Germinal center (tissue), 1 donor: Measurements from ENCODE around the gene ADISSP.

Source experiments
- DNase-seq: peaks from one replicate; pipeline ENCODE4 v3.0.0; 2012; ENCODE audit warnings: mixed read lengths, low spot score

Gene ADISSP

DNA sequence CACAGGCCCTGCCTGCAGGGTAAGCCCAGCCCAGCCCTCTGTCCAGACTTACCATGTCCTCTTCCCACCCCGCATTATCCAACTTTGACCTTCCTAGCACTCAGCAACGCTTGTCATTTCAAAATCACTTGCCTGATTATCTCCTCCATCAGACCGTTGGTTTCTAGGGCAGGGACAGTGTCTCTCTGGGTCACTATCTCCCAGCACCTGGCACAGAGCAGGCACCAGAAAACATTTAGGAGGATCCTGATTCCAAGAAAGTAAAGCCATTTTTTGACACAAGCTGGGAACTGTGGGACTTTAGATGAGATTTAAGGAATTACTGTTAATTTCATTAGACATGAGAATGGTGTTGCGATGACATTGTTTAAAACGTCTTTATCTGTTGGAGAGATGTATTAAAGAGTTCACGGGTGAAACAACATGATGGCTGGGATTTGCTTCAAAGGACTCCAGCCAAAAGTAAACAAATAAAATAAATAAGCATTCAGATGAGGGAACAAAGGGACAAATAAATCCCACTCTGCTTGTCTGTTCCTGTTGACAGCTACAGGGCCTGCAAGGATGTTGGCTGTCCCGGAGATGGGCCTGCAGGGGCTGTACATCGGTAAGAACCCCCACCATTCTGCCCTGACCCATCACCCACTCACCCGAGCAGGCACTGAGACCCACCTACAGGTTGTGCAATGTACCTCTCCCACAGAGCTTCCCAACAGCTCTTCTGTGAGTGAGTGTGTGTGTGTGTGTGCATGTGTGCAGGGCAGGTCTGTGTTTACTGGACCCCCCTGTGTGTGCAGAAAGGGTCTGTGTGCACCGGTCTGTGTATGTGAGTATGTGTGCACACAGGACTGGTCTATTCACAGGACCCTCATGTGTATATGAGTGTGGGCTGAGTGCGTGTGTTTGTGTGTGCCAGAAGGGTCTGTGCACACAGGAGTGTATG, 29.2 kb downstream of the ADISSP start:
- DNase-seq, result no peak

DNA sequence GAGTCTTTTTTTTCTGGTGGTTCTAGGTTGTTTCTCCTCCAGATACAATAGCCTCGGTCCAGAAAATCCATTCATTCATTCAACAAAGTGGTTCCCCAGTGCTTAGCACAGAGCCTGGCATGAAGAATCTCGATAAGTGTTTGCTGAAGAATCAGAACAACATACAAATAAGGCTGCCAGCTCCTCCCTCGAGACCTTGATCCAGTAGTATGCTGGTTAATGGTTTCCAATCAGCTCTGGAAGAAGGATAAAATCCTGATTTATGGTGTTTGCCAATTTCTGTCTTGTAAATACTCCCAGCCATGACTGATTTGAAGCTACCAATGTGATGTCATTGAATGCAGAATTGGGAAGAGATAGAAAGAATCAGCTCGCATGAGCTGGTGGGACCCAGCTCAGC, 31.8 kb downstream of the ADISSP start:
- DNase-seq, result no peak

DNA sequence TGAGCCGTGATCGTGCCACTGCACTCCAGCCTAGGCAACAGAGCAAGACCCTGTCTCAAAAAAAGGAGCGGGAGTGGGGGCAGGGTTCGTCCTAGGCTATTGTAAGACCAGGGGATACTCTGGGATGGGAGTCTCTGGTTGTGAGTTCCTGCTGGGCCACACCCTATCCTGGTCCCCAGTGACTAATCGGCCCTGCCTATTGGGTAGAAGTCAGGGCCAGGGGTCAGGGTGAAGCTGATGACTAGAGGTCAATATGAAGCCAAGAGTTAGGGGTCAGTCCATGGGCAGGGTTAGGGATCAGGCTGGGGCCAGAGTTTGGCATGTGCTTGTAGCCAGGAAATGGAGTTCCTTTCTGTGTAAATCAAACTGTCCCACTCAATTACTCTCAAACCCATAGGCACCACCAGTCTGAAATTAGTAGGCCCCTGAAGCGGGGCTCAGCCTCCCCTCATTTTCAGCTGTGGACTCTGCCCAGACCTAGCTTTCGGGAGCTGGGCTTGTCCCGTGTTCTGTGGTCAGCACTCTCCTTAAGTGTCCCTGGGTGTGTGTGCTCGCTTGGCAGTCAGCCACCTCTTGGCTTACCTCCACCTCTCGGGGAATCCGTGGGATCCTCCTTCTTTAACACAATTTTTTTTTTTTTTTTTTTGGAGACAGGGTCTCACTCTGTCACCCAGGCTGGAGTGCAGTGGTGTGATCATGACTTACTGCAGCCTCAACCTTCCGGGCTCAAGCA, 33.3 kb downstream of the ADISSP start:
- no peak for DNase-seq

DNA sequence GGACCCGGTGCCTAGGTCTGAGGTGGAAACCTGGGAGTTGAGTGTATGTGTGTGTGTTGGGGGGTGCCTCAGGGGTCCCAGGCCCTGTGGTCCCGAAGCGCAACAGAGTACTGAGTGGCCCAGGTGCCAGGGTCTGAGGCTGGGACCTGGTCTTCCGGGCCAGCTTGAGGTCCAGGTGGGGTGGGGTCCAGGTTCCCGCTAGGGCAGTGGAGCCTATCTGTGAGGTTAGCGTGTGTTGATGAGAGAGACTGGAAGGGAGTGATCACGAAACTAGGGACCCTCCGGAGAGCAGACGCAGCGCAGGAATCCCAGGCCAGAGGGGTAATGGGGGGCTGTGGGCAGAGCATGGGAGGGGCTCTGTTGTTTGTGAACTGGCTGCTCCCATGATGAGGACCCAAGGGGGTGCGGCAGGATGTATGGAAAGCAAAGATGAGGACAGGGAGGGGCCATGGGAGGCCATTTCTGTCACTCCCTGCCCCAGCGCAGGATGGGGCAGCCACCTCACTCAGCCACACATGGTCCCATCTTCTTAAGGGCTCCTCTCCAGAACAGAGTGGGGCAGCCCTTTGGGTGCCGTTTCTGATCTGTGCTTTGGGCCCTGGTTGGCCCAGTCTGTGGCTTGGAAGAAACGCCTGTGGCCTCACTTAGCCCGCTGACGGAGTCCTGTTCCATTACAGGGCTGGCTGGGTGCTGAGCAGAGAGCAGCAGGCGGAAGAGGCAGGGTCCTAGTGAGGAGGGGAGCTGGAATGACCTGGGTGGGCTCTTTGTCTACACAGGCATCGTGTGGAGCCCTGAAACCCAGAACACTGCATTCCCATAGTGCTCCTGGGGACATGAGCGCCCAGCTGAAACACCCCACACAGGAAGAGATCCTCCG, 34.2 kb downstream of the ADISSP start:
- DNase-seq, result no peak

DNA sequence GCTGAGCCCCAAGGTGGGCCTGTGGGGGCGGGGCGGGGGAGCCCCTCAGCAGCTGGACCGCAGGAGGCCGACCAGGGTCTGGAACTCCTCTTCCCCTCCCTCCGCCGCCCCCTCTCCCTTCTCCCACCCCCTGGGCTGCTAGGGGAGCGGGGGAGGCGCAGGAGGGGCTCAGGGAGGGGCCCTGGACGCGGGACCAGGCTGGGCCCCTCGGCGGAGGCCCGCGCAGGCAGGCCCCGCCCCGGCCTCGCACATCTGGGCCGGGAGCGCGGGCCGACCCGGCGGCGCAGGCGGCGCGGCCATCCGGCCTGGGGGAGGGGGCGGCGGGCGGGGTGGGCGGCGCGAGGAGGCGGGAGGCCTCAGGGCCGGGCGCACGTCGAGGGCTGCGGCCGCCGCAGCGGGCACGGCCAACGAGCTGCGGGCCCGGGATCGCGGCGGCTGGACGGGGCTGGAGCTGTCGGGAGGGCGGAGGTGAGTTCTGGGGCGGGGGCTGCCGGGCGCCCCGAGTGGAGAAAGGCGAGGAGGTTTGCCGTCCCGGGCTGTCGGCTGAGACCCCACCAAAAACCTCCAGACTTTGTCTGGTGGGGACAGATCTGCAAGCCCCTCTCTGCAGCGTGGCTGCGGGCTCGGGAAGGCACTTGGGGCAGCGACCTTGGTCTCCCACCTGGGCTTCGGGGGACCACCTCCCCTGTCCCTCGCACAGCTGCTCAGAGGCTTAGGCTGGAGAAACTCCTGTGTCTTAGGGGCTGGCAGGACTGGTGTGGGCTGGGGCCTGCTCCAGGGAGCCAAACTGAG, 35.0 kb downstream of the ADISSP start, which contains the start of gene HSPA12B:
HSPA12B (plus strand) TSS at position 359 of the 792 bp plus-strand sequence. CDS start 5,990 bp downstream, outside the sequence.
- DNase-seq, result no peak

- no peak for DNase-seq
These were observed 35.6 kb downstream of the ADISSP start for GRCh38 chr20:3731944-3732326.

GRCh38 chr20:3730803-3731672, 36.5 kb downstream of the ADISSP start:
- no peak for DNase-seq

- no peak for DNase-seq
These were observed 37.6 kb downstream of the ADISSP start for GRCh38 chr20:3729811-3730540.

DNA sequence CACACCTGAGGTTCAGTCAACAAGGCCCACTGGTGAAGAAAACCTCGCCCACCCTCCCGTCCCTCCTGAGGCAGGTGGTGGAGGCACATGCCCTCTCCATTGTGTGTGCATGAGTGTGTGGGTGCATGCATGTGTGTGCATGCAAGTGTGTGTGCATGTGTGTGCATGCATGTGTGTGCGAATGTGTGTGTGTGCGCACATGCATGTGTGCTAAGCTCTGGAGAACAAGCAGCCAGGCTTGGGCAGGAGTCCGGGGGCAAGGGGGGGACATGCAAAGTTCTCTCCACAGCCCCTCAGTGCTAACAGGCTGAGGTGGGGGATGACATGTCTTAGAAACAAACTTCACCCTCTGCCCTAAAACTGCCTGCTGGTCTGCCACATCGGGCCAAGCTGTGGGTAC, 38.2 kb downstream of the ADISSP start:
- no peak for DNase-seq

DNA sequence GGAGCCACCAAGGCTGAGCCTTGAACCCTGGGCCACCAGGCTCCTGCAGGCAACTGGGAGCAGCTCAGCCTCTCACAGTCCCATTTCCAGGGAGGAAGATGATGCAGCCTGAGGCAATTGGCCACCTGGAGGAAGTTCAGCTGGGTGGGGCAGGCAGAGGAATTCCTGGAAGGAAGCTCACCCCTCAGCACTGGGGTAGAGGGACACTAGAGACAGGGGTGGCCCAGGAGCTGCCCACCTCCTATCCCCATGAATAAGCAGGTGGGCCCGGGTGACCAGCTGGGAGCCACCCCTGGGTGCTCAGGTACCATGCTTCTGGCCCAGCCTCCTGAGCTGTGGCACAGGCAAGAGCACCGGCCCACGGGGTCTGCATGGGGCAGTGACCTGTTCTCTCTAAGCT, 38.7 kb downstream of the ADISSP start:
- no peak for DNase-seq

GRCh38 chr20:3728354-3728753, 39.2 kb downstream of the ADISSP start:
- DNase-seq, result no peak

- DNase-seq, result no peak
These were observed 40.0 kb downstream of the ADISSP start for GRCh38 chr20:3727401-3728021.

DNA sequence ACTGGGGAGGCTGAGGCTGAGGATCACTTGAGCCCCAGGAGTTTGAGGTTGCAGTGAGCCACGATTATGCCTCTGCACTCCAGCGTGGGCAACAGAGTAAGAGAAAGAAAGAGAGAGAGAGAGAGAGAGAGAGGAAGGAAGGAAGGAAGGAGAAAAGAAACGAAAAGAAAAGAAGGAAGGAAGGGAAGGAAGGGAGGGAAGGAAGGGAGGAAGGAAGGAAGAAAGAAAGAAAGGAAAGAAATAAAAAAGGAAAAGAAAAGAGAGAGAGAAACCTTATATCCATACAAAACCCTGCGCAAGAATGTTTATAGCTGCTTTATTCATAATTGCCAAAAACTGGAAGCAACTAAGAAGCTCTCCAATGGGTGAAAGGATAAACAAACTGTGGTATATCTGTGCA, 43.2 kb downstream of the ADISSP start:
- DNase-seq, result no peak

GRCh38 chr20:3723284-3723683, 44.3 kb downstream of the ADISSP start:
- DNase-seq, result no peak

DNA sequence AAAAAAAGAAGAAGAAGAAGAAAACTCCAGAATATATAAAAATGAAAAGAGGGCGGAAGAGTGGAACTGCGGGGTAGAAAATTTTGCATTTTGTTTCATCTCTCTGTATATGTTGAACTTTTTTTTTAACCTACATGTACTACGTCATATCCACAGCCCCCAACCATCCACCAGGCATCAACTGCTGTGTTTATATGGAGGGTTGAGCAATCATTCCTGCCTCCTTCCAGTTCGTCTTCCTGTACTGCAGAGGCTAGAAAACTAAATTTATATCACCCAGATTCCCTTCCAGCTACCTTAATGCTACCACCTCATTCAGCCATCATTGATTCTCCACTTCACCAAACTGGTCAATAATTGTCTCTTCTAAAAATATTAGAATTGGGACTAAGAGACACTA, 45.6 kb downstream of the ADISSP start:
- DNase-seq, result no peak

GRCh38 chr20:3720626-3721025, 46.9 kb downstream of the ADISSP start:
- DNase-seq, result no peak

DNA sequence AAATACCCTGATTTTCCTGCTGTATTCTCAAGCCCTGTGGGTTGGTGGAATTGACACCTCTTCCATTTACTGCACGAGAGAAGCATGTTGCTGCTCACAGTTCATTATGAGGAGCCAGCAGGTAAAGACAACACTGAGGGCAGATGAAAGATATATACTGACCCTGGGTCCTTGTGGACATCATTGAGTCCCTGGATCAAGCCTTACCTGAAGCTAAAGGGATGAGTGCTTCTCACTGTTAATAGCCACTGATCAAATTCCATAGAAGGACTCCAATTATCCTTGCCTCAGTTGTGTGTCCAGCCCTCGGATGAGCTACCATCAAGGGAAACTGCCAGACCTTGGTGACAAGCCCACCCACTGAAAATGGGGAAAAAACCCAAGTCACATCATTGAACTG, 47.5 kb downstream of the ADISSP start:
- no peak for DNase-seq

DNA sequence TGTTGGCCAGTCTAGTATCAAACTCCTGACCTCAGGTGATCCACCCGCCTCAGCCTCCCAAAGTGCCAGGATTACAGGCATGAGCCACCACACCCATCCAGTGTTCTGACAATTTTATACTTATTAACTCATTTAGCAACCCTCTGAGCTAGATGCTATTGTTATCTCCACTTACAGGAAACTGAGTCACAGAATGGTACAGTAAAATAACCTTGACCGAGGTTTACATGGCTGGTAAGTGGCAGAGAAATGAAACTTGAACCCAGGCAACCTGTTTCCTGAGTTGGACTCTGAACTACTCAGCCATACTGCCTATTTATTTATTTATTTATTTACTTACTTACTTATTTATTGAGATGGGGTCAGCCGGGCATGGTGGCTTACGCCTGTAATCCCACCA, 48.5 kb downstream of the ADISSP start:
- DNase-seq, result no peak

GRCh38 chr20:3716195-3716834, 51.2 kb downstream of the ADISSP start:
- peak; percentile 39 for DNase-seq
